HEK293T (cell line): Measurements from ENCODE around the gene GBP1.

ENCODE experiments used
- ARNT ChIP-seq: fragments of 450-650 bp; IDR thresholded peaks from 2 replicates; pipeline ENCODE4 v1.6.1; 2017; ENCODE audit warnings: mild to moderate bottlenecking
- LEF1 ChIP-seq: fragments of 450-650 bp; IDR thresholded peaks from 2 replicates; pipeline ENCODE4 v1.6.1; 2017; ENCODE audit warnings: mild to moderate bottlenecking, borderline replicate concordance

DNA sequence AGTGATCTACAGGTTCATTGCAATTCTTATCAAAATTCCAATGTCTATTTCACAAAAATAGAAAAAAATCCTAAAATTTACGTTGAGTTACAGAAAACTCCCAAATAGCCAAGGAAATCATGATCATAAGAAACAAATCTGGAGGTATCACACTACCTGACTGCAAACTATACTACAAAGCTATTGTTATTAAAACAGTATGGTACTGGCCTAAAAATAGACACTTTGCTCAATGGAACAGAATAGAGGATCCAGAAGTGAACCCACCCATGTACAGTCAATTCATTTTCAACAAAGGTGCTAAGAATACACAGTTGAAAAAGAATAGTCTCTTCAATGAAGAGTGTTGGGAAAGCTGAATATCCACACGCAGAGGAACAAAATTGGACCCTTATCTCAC, 30.7 kb upstream of the GBP1 start:
- no peak for TF ChIP-seq LEF1
- no peak for TF ChIP-seq ARNT
